Fibroblast of villous mesenchyme (primary cell): ENCODE results near the gene DOK6. TPM values are rescaled to one million over a fixed set of nuclear protein-coding genes. Genes with fewer than 3 reads are reported as not detected.
"Not testable (repeated sequence)": the region's sequence is repeated elsewhere in the genome, so short reads cannot be mapped to it uniquely, and the experiment has no call there.

Source experiments
- DNase-seq: peaks from one replicate; pipeline ENCODE4 v3.0.0-alpha.2; 2010; ENCODE audit warnings: low read depth
- H3K4me3 ChIP-seq: 2 replicates; pipeline ENCODE4 v1.5.1; 2011; ENCODE audit warnings: low read depth, mild to moderate bottlenecking, low read length
- total RNA-seq: library from RNA; depleted of rRNA; stranded (reverse); fragments of >200 nt; gene quantifications from 2 replicates; pipeline ENCODE4 v1.2.3, GENCODE V29; 2012
- TF ChIP-seq, protein P1 (sequence below): IDR thresholded peaks from 2 replicates; pipeline ENCODE4 v1.5.1; 2012; ENCODE audit warnings: low read depth, mild to moderate bottlenecking, low read length; ENCODE audit not compliant: insufficient read depth

The DOK6 gene
- total RNA-seq, 1 donor = 6.9 TPM

DNA sequence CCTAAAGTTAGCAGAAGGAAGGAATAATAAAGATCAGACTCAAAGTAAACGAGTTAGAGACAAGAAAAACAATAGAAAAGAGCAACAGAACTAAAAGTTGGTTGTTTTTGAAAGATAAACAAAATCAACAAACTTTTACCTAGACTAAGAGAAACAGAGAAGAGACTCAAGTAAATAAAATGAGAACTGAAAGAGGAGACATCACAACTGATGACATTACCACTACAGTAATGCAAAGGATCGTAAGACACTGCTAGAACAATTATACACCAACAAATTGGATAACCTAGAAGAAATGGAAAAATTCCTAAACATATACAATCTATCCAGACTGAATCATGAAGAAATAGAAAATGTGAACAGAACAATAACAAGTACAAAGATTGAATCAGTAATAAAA lies 407.7 kb downstream of the DOK6 start:
- TF ChIP-seq, protein P1, sequence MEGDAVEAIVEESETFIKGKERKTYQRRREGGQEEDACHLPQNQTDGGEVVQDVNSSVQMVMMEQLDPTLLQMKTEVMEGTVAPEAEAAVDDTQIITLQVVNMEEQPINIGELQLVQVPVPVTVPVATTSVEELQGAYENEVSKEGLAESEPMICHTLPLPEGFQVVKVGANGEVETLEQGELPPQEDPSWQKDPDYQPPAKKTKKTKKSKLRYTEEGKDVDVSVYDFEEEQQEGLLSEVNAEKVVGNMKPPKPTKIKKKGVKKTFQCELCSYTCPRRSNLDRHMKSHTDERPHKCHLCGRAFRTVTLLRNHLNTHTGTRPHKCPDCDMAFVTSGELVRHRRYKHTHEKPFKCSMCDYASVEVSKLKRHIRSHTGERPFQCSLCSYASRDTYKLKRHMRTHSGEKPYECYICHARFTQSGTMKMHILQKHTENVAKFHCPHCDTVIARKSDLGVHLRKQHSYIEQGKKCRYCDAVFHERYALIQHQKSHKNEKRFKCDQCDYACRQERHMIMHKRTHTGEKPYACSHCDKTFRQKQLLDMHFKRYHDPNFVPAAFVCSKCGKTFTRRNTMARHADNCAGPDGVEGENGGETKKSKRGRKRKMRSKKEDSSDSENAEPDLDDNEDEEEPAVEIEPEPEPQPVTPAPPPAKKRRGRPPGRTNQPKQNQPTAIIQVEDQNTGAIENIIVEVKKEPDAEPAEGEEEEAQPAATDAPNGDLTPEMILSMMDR = no peak
- DNase-seq = no peak
- H3K4me3 ChIP-seq = no peak overlapping the region

DNA sequence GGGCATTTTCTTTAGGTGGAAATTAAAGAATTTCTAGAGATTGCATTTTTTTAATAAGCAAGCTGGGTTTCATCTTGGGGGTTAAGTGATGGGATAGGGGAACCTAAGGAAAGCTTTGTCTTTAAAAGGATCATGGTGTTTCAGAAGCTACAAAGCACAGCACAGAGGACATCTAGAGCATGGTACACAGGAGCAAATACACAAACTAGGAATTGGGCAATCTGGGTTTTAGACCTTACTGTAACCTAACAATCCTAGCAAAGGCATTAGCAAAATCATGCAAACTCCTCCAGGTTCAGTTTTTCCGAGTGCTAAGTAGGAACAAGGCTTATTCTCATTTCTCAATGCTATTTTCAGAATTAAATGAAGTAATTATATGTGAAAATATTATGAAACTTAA lies 412.9 kb downstream of the DOK6 start:
- H3K4me3 ChIP-seq = no peak overlapping the region
- TF ChIP-seq, protein P1 = no peak
- no peak for DNase-seq

DNA sequence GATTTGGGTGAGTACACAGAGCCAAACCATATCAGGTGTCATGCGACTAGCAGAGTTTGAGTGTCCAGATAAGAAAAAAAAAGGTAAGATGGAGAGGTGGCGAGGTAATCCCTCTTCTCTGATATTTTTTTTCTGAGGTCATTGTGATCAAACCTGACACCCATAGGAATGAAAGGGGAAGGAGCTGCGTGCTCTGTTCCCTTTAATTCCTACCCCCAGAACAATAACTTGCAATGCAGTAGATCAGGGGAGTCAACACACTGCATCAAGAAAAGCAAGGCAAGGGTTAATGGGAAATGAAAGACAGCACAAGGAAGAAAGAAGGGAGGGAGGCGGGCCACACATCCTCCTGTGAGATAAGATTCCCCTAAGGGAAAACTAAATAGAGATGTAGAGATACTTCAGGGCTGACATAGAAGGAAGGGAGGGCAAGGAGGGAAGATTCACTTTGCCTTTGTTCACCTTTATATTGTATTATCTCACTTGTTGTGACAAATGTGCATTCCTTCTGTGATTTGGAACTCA lies 414.2 kb downstream of the DOK6 start:
- DNase-seq = no peak
- H3K4me3 ChIP-seq = no peak overlapping the region
- TF ChIP-seq, protein P1 = no peak

DNA sequence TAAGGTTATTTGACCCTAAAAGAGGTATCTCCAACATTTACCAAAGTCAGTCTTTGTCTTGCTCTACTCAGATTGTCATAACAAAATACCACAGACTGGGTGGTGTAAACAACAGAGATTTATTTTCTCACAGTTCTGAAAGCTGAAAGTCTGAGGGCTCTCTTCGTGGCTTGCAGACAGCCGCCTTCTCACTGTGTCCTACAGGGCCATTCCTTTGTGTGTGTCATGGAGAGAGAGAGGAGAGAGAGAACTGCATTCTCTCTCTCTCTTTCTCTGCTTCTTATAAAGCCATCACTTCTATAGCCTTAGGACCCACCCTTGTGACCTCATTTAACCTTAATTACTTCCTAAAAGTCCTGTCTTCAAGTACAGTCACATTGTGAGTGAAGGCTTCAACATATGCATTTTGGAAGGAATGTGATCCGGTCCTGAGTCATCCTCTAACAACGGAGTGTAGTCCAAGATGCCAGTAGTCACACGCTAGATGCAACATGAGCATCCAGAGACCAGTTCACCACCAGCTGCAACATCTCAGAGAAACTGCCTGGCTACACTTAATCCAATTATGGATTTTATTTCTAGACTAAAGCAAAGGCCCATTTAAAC lies 416.8 kb downstream of the DOK6 start:
- peak; percentile 57 for DNase-seq

DNA sequence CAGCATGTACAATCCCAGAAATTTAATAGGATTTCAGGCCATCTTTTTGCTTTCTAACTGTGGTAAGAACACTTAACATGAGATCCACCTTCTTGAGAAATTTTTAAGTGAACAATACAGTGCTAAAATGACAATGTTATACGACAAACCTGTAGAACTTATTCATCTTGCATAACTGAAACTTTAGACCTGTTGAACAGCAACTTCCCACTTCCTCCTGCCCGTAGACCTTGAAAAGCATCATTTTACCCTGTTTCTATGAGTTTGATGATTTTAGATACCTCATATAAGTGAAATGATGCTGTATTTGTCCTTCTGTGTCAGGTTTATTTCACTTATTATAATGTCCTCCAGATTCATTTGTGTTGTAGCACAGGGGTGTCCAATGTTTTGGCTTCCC lies 418.8 kb downstream of the DOK6 start:
- no peak overlapping the region for H3K4me3 ChIP-seq
- DNase-seq = no peak
- TF ChIP-seq, protein P1 = no peak

More for the DNA sequence above, 416.8 kb downstream of the DOK6 start:
- TF ChIP-seq, protein P1 = no peak
- no peak overlapping the region for H3K4me3 ChIP-seq

DNA sequence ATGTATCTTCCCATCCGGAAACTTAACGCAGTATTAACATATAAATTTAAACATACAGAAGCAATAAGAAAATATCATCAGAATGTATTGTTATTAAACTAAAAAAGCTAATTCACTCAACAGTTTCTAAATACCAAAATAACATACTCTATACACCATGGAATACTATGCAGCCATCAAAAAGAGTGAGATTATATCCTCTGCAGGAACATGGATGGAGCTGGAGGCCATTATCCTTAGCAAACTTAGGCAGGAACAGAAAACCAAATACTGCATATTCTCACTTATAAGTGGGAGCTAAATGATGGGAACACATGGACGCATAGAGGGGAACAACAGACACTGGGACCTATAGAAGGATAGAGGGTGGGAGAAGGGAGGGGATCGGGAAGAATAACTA lies 419.9 kb downstream of the DOK6 start:
- DNase-seq = no peak
- H3K4me3 ChIP-seq = no peak overlapping the region
- TF ChIP-seq, protein P1 = no peak

DNA sequence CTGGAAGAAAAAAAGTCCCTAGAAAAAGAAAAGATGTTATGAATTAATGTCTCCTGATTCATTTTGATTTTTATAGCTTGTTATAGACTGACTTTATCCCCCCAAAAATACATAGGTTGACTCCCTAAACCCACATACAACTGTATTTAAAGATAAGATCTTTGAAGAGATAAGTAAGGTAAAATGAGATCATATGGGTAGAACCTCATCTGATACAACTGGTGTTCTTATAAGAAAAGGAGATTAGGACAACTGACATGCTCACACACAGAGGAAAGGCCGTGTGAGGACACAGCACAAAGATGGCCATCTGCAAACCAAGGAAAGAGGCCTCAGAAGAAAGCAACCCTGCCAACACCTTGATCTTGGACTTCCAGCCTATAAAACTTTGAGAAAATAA lies 429.5 kb downstream of the DOK6 start:
- no peak overlapping the region for H3K4me3 ChIP-seq
- TF ChIP-seq, protein P1 = no peak
- no peak for DNase-seq

DNA sequence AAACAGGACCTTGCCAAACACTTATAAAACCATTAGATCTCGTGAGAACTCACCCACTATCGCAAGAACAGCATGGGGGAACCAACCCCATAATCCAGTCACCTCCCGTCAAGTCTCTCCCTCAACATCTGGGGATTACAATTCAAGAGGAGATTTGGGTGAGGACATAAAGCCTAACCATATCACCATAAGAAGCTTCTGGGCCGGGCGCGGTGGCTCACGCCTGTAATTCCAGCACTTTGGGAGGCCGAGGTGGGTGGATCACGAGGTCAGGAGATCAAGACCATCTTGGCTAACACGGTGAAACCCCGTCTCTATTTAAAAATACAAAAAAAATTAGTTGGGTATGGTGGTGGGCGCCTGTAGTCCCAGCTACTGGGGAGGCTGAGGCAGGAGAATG lies 434.3 kb downstream of the DOK6 start:
- DNase-seq, H3K4me3 ChIP-seq: not testable (repeated sequence)
